Measurements from ENCODE around the gene OCA2. TPM values are rescaled to one million over a fixed set of nuclear protein-coding genes. Genes with fewer than 3 reads are reported as not detected.
"Not testable (repeated sequence)": the region's sequence is repeated elsewhere in the genome, so short reads cannot be mapped to it uniquely, and the experiment has no call there.

The OCA2 gene
- total and polyA plus RNA-seq, 4 experiments from 2014 or later, result not detected

GRCh38 chr15:27713850-27714249, 385.3 kb downstream of the OCA2 start:
- H3K4me3 ChIP-seq (ENCODE audit: low read length in 2 of 2); H3K36me3 ChIP-seq (ENCODE audit: insufficient read depth, low read length); POLR2A ChIA-PET (ENCODE audit: partially characterized antibody); CTCF ChIA-PET (ENCODE audit: partially characterized antibody); intact Hi-C loops (cut with micrococcal nuclease); H3K9me3 ChIP-seq (ENCODE audit: control insufficient read depth in 1 of 2, low read length in 2 of 2); H3K27me3 Mint-ChIP-seq; DNase-seq; H3K4me3 Mint-ChIP-seq; H3K4me1 ChIP-seq (ENCODE audit: insufficient read depth, low read length); H3K27ac ChIP-seq (ENCODE audit: low read depth, low read length); H3K4me1 Mint-ChIP-seq; H3K27ac Mint-ChIP-seq; H3K27me3 ChIP-seq (ENCODE audit: insufficient read depth, low read length); H3K36me3 Mint-ChIP-seq: not testable (repeated sequence)
- peaks cover 5 to 44% (median 21%) of the 10 kb centered on the region in 8 donors for H3K9me3 Mint-ChIP-seq

- ChIA-PET CTCF (ENCODE audit: partially characterized antibody) (no interaction called here), POLR2A (ENCODE audit: partially characterized antibody) (no interaction called here)
- no peak for DNase-seq
- Histone ChIP-seq H3K36me3 (ENCODE audit: insufficient read depth, low read length) (no peaks in the 10 kb centered on the region), H3K27ac (ENCODE audit: low read depth, low read length) (no peak overlapping the region), H3K4me3 (ENCODE audit: low read length in 2 of 2) (no peak overlapping the region), H3K4me1 (ENCODE audit: insufficient read depth, low read length) (no peaks in the 10 kb centered on the region), H3K27me3 (ENCODE audit: insufficient read depth, low read length) (no peaks in the 10 kb centered on the region), H3K9me3 (ENCODE audit: control insufficient read depth in 1 of 2, low read length in 2 of 2) (no peaks in the 10 kb centered on the region)
- intact Hi-C loops (cut with micrococcal nuclease), result no loop called here
- no peak overlapping the region for H3K4me3 Mint-ChIP-seq
- no peaks in the 10 kb centered on the region for H3K36me3 Mint-ChIP-seq
- no peaks in the 10 kb centered on the region for H3K4me1 Mint-ChIP-seq
- no peak overlapping the region for H3K27ac Mint-ChIP-seq
- H3K9me3 Mint-ChIP-seq, result peaks cover 3 to 25% (median 12%) of the 10 kb centered on the region in 8 donors
- H3K27me3 Mint-ChIP-seq, result no peaks in the 10 kb centered on the region
These were observed 391.9 kb downstream of the OCA2 start for GRCh38 chr15:27707257-27707656.

DNA sequence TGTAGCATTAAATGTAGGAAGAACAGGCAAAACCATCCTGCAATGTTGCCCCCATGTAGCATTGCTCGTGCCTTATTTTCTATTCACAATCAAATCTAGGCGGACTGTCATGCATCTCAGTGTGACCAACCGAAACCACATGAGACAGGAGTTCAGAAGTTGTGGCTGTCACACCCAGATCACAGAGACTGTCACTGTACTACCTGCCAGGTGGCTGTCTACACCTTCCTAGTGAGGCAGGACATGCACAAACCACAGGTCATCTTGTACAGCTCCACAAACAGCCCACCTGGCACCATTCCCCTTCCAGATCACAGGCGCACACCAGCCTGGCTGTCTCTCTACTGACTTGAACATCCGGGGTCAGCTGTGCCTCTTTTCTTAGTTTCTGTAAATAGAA, 392.8 kb downstream of the OCA2 start:
- intact Hi-C loops (cut with micrococcal nuclease), result no loop called here
- Histone ChIP-seq H3K36me3 (ENCODE audit: insufficient read depth, low read length) (no peaks in the 10 kb centered on the region), H3K9me3 (ENCODE audit: control insufficient read depth in 1 of 2, low read length in 2 of 2) (no peaks in the 10 kb centered on the region), H3K4me1 (ENCODE audit: insufficient read depth, low read length) (no peaks in the 10 kb centered on the region), H3K27me3 (ENCODE audit: insufficient read depth, low read length) (no peaks in the 10 kb centered on the region), H3K4me3 (ENCODE audit: low read length in 2 of 2) (no peak overlapping the region), H3K27ac (ENCODE audit: low read depth, low read length) (no peak overlapping the region)
- H3K4me1 Mint-ChIP-seq, result no peaks in the 10 kb centered on the region
- peaks cover 3 to 25% (median 12%) of the 10 kb centered on the region in 8 donors for H3K9me3 Mint-ChIP-seq
- ChIA-PET CTCF (ENCODE audit: partially characterized antibody) (no interaction called here), POLR2A (ENCODE audit: partially characterized antibody) (no interaction called here)
- no peak overlapping the region for H3K4me3 Mint-ChIP-seq
- DNase-seq, result no peak
- no peaks in the 10 kb centered on the region for H3K27me3 Mint-ChIP-seq
- no peak overlapping the region for H3K27ac Mint-ChIP-seq
- no peaks in the 10 kb centered on the region for H3K36me3 Mint-ChIP-seq

- Histone ChIP-seq H3K4me1 (ENCODE audit: insufficient read depth, low read length) (no peaks in the 10 kb centered on the region), H3K9me3 (ENCODE audit: control insufficient read depth in 1 of 2, low read length in 2 of 2) (no peaks in the 10 kb centered on the region), H3K4me3 (ENCODE audit: low read length in 2 of 2) (no peak overlapping the region), H3K27me3 (ENCODE audit: insufficient read depth, low read length) (no peaks in the 10 kb centered on the region), H3K27ac (ENCODE audit: low read depth, low read length) (no peak overlapping the region), H3K36me3 (ENCODE audit: insufficient read depth, low read length) (no peaks in the 10 kb centered on the region)
- no peaks in the 10 kb centered on the region for H3K27me3 Mint-ChIP-seq
- H3K36me3 Mint-ChIP-seq, result no peaks in the 10 kb centered on the region
- H3K9me3 Mint-ChIP-seq, result peaks cover 3 to 21% (median 11%) of the 10 kb centered on the region in 8 donors
- H3K4me3 Mint-ChIP-seq, result no peak overlapping the region
- intact Hi-C loops (cut with micrococcal nuclease), result no loop called here
- POLR2A ChIA-PET (ENCODE audit: partially characterized antibody), result no interaction called here
- H3K27ac Mint-ChIP-seq, result no peak overlapping the region
- CTCF ChIA-PET (ENCODE audit: partially characterized antibody), result no interaction called here
- no peaks in the 10 kb centered on the region for H3K4me1 Mint-ChIP-seq
- no peak for DNase-seq
These were observed 394.1 kb downstream of the OCA2 start for GRCh38 chr15:27705056-27705455.

Other genes starting within 250 kb of the OCA2 start
- 10 to 100 TPM; 48.5 to 55.1 TPM for gene HERC2, start 222.9 kb upstream of the OCA2 start, total RNA-seq
- 1 to 10 TPM; 3.4 to 9.4 TPM for gene HERC2, start 222.9 kb upstream of the OCA2 start, polyA plus RNA-seq